Progenitor cell of endocrine pancreas (in vitro differentiated cells): Measurements from ENCODE around the gene PAM. TPM values are rescaled to one million over a fixed set of nuclear protein-coding genes. Genes with fewer than 3 reads are reported as not detected.

Experiments
- DNase-seq: peaks from one replicate; pipeline ENCODE4 v3.0.0; 2021; ENCODE audit warnings: low spot score; ENCODE audit not compliant: unreplicated experiment
- H3K27ac Mint-ChIP-seq: 2 replicates; pipeline ENCODE4 v1.8.0; 2021; ENCODE audit warnings: mild to moderate bottlenecking, moderate library complexity, mixed read lengths
- H3K27me3 Mint-ChIP-seq: 2 replicates; pipeline ENCODE4 v1.8.0; 2021; ENCODE audit warnings: mixed read lengths
- H3K36me3 Mint-ChIP-seq: 2 replicates; pipeline ENCODE4 v1.8.0; 2022; ENCODE audit warnings: mixed read lengths; ENCODE audit not compliant: insufficient read depth
- H3K4me1 Mint-ChIP-seq: 2 replicates; pipeline ENCODE4 v1.8.0; 2021; ENCODE audit warnings: low read depth, mixed read lengths
- H3K4me3 Mint-ChIP-seq: 2 replicates; pipeline ENCODE4 v1.8.0; 2021; ENCODE audit warnings: low read depth, mild to moderate bottlenecking, moderate library complexity, mixed read lengths
- H3K9me3 Mint-ChIP-seq: 2 replicates; pipeline ENCODE4 v1.8.0; 2021; ENCODE audit warnings: low read depth, mixed read lengths
- total RNA-seq: library from RNA; stranded (reverse); gene quantifications from 2 replicates; pipeline ENCODE4 v1.2.1, GENCODE V29; 2021
- TF ChIP-seq, protein P1 (sequence below): fragments of 200-600 bp; sonication (generic); IDR thresholded peaks from one replicate; pipeline ENCODE4 v1.5.0; 2021; ENCODE audit warnings: antibody characterized with exemption, mild to moderate bottlenecking; ENCODE audit not compliant: unreplicated experiment

PAM gene
- total RNA-seq, 1 donor from 2014 or later = 111 TPM

GRCh38 chr5:102715082-102715807, 39.9 kb upstream of the PAM start:
- TF ChIP-seq, protein P1, sequence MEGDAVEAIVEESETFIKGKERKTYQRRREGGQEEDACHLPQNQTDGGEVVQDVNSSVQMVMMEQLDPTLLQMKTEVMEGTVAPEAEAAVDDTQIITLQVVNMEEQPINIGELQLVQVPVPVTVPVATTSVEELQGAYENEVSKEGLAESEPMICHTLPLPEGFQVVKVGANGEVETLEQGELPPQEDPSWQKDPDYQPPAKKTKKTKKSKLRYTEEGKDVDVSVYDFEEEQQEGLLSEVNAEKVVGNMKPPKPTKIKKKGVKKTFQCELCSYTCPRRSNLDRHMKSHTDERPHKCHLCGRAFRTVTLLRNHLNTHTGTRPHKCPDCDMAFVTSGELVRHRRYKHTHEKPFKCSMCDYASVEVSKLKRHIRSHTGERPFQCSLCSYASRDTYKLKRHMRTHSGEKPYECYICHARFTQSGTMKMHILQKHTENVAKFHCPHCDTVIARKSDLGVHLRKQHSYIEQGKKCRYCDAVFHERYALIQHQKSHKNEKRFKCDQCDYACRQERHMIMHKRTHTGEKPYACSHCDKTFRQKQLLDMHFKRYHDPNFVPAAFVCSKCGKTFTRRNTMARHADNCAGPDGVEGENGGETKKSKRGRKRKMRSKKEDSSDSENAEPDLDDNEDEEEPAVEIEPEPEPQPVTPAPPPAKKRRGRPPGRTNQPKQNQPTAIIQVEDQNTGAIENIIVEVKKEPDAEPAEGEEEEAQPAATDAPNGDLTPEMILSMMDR = no peak
- Mint-ChIP-seq H3K27me3 (no peaks in the 10 kb centered on the region), H3K4me3 (no peak overlapping the region), H3K4me1 (no peaks in the 10 kb centered on the region), H3K27ac (no peak overlapping the region), H3K36me3 (no peaks in the 10 kb centered on the region), H3K9me3 (no peaks in the 10 kb centered on the region)
- DNase-seq = no peak

GRCh38 chr5:102716017-102716416, 39.1 kb upstream of the PAM start:
- no peaks in the 10 kb centered on the region for H3K4me1 Mint-ChIP-seq
- H3K27ac Mint-ChIP-seq = no peak overlapping the region
- no peaks in the 10 kb centered on the region for H3K27me3 Mint-ChIP-seq
- no peak for DNase-seq
- H3K4me3 Mint-ChIP-seq = no peak overlapping the region
- TF ChIP-seq, protein P1 = no peak
- no peaks in the 10 kb centered on the region for H3K36me3 Mint-ChIP-seq
- H3K9me3 Mint-ChIP-seq = no peaks in the 10 kb centered on the region

DNA sequence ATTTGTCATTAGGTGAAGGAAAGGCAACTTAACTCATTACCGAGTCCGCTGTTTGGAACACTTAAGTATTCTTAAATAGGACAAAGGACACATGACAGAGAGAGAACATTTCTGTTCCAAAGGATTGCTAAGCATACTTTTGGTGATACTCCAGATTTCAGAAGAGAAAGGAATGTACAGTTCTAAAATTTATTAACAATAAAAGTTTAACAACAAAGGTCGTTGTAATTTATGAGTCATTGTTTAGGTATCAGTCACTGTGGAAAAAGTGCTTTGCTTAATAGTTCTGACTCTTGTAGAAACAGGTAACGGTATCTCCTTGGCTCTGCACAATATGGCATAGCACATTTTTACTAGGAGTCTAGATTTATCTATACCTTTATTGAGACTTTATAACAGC, 36.3 kb upstream of the PAM start:
- no peak overlapping the region for H3K4me3 Mint-ChIP-seq
- H3K27me3 Mint-ChIP-seq = no peaks in the 10 kb centered on the region
- TF ChIP-seq, protein P1 = no peak
- DNase-seq = no peak
- no peak overlapping the region for H3K27ac Mint-ChIP-seq
- H3K36me3 Mint-ChIP-seq = no peaks in the 10 kb centered on the region
- H3K9me3 Mint-ChIP-seq = no peaks in the 10 kb centered on the region
- no peaks in the 10 kb centered on the region for H3K4me1 Mint-ChIP-seq

DNA sequence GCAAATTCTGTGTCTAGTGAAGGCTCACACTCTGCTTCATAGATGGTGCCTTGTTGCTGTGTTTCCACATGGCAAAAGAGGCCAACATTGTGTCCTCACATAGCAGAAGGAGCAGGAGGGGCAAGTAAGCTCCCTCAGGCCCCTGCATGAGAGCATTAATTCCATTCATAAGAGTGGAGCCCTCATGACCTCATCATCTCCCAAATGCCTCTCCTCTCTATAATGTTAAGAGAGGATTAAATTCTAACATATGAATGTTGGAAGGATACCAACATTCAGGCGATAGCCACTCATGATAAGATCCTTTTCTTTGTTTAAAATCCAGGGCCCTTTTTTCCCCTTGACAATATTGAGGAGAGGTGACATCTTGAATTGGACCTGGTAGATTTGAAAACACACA, 35.2 kb upstream of the PAM start:
- no peaks in the 10 kb centered on the region for H3K36me3 Mint-ChIP-seq
- TF ChIP-seq, protein P1 = no peak
- H3K4me1 Mint-ChIP-seq = no peaks in the 10 kb centered on the region
- no peak overlapping the region for H3K27ac Mint-ChIP-seq
- no peaks in the 10 kb centered on the region for H3K9me3 Mint-ChIP-seq
- no peaks in the 10 kb centered on the region for H3K27me3 Mint-ChIP-seq
- no peak overlapping the region for H3K4me3 Mint-ChIP-seq
- no peak for DNase-seq

DNA sequence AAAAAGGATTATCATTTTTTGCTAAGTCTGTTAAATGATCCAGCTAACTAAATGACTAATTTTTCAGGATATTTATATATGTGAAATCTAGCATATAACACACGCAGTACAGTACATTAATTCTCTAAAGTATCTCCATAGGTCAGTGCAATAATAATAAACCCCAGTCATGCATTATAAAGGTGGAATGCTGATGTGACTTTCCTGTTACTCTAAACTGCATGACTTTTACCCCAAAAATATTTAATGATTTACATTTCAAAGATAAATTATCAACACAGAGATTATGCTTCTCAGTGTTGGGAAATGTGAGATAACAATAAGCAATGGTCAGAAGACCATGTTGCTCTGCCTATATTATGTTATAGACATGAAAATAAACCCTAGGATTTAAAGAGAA, 34.1 kb upstream of the PAM start:
- Mint-ChIP-seq H3K9me3 (no peaks in the 10 kb centered on the region), H3K4me3 (no peak overlapping the region), H3K27me3 (no peaks in the 10 kb centered on the region), H3K27ac (no peak overlapping the region), H3K4me1 (no peaks in the 10 kb centered on the region), H3K36me3 (no peaks in the 10 kb centered on the region)
- no peak for DNase-seq
- TF ChIP-seq, protein P1 = no peak
